Measurements from ENCODE around the gene PCDHGA11. TPM values are rescaled to one million over a fixed set of nuclear protein-coding genes. Genes with fewer than 3 reads are reported as not detected.

The PCDHGA11 gene
- total and polyA plus RNA-seq, 8 donors: 2.5 to 4.1 (median 3.4) TPM

- no peak for TF ChIP-seq CTCF (IDR thresholded peaks at IDR 0.05)
- intact Hi-C loops (cut with DNase I): loop anchor here in 1 of 2 donors (10.0 kb wide), 2 partner anchors 106 to 146 kb away; no protein-coding TSS in a partner anchor
- Histone ChIP-seq H3K27ac (no peak overlapping the region), H3K4me1 (peaks cover 3 to 5% of the 10 kb centered on the region in 2 donors), H3K4me3 (no peak overlapping the region), H3K27me3 (peaks cover 46 to 96% of the 10 kb centered on the region in 2 donors), H3K9me3 (peaks cover 7 to 76% of the 10 kb centered on the region in 2 donors), H3K36me3 (no peaks in the 10 kb centered on the region)
- DNase-seq: peak in 1 of 4 donors; percentile 68
- ATAC-seq: no peak
Measured at GRCh38 chr5:141419074-141419880, 1.6 kb upstream of the PCDHGA11 start.

GRCh38 chr5:141421489-141421855 is 621 bp downstream of the PCDHGA11 start:
- H3K36me3 ChIP-seq: no peaks in the 10 kb centered on the region
- ATAC-seq (no peak), DNase-seq (no peak)
- intact Hi-C loops (cut with DNase I): no loop called here
- peaks cover 3 to 5% of the 10 kb centered on the region in 2 donors for H3K4me1 ChIP-seq
- peak overlapping the region in 1 of 2 donors; percentile 39 for H3K4me3 ChIP-seq
- H3K9me3 ChIP-seq: peaks cover 7 to 91% of the 10 kb centered on the region in 2 donors
- peaks cover 45 to 97% of the 10 kb centered on the region in 2 donors for H3K27me3 ChIP-seq
- TF ChIP-seq CTCF (IDR thresholded peaks at IDR 0.05): no peak
- H3K27ac ChIP-seq: no peak overlapping the region

- TF ChIP-seq CTCF (IDR thresholded peaks at IDR 0.05): no peak
- intact Hi-C loops (cut with DNase I): no loop called here
- H3K27me3 ChIP-seq: peaks cover 50 to 97% of the 10 kb centered on the region in 2 donors
- H3K27ac ChIP-seq: no peak overlapping the region
- DNase-seq (peak in 1 of 4 donors; percentile 59), ATAC-seq (no peak)
- peaks cover 3 to 5% of the 10 kb centered on the region in 2 donors for H3K4me1 ChIP-seq
- H3K9me3 ChIP-seq: peaks cover 7 to 99% of the 10 kb centered on the region in 2 donors
- H3K36me3 ChIP-seq: no peaks in the 10 kb centered on the region
- no peak overlapping the region for H3K4me3 ChIP-seq
Measured at GRCh38 chr5:141422742-141423291, 2.0 kb downstream of the PCDHGA11 start.

- ATAC-seq (no peak), DNase-seq (peak in 1 of 4 donors; percentile 70)
- Histone ChIP-seq H3K27me3 (peaks cover 35 to 97% of the 10 kb centered on the region in 2 donors), H3K4me1 (peaks cover 0 to 4% of the 10 kb centered on the region in 2 donors), H3K9me3 (peaks cover 0 to 90% of the 10 kb centered on the region in 2 donors), H3K27ac (no peak overlapping the region), H3K4me3 (no peak overlapping the region), H3K36me3 (no peaks in the 10 kb centered on the region)
- intact Hi-C loops (cut with DNase I): no loop called here
- no peak for TF ChIP-seq CTCF (IDR thresholded peaks at IDR 0.05)
Measured at GRCh38 chr5:141427783-141428426, 7.1 kb downstream of the PCDHGA11 start.
